DOHH2 (cell line): ENCODE data around the gene CDK16.

Source experiments
- CTCF ChIP-seq: fragments of 200-600 bp; sonication (generic); IDR thresholded peaks from one replicate; pipeline ENCODE4 v1.5.1; 2014; ENCODE audit warnings: antibody characterized with exemption, mild to moderate bottlenecking, low read depth, low read length; ENCODE audit not compliant: poor library complexity, severe bottlenecking
- EZH2phosphoT487 ChIP-seq: fragments of 200-600 bp; sonication (generic); IDR thresholded peaks from 2 replicates; pipeline ENCODE4 v1.6.1; 2017; ENCODE audit warnings: borderline replicate concordance, mild to moderate bottlenecking, antibody characterized with exemption, low read length, moderate library complexity, mixed read lengths

- TF ChIP-seq CTCF = no peak
- no peak for TF ChIP-seq EZH2phosphoT487
Observed at GRCh38 chrX:47197526-47197925, 21.0 kb upstream of the CDK16 start.
